ENCODE measurements around the gene ADGRF3. TPM values are rescaled to one million over a fixed set of nuclear protein-coding genes. Genes with fewer than 3 reads are reported as not detected.

The ADGRF3 gene
- total and polyA plus RNA-seq, 9 of the 15 experiments (the other 6 are each of a cell fraction or from before 2014, with no cell fraction given), result 0.04 to 0.54 (median 0.16) TPM; not detected in 2

DNA sequence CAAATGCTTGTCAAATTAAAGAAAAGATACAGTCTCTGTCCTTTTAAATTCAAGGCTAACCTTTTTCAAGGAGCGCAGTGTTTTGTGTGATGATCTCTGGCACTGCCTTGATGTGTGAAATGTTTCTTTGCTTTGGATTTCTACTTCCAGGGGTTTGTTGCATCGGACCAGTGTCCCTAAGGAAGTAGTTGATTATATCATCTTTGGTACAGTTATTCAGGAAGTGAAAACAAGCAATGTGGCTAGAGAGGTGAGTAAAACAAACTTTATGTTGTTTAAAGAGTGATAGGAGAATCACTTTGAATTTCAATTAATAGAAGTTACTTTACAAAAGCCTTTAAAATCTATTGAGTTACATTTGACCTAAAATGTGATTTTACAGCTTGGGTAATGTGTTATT, 73.1 kb downstream of the ADGRF3 start:
- H3K4me2 ChIP-seq (ENCODE audit: insufficient read depth, low read length), result no peak overlapping the region
- ATAC-seq (peak; percentile 57), DNase-seq (ENCODE audit: extremely low read depth in 1 of 4, low spot score in 3 of 4) (no peak), FAIRE-seq (no peak)
- no peak overlapping the region for H2AFZ ChIP-seq (ENCODE audit: low read depth, low read length)
- H4K20me1 ChIP-seq (replicated peaks; ENCODE audit: control insufficient read depth, insufficient read depth, low read length), result no peaks in the 10 kb centered on the region
- no peaks in the 10 kb centered on the region for H3K79me2 ChIP-seq (ENCODE audit: control insufficient read depth, insufficient read depth, low read length)
- H3K27ac ChIP-seq (ENCODE audit: extremely low read depth, low read depth, low read length), result no peak overlapping the region
- no TSS peak for BruUV-seq (replicated peaks)
- H3K9me1 ChIP-seq (ENCODE audit: control insufficient read depth, insufficient read depth, low read length), result no peaks in the 10 kb centered on the region
- WGBS (ENCODE audit: insufficient coverage, low coverage, missing lambda C conversion rate), result 55% methylated on average over 2 of the region's 2 CpGs
- no peaks in the 10 kb centered on the region for H3K27me3 ChIP-seq (ENCODE audit: control insufficient read depth in 2 of 2, insufficient read depth in 2 of 2, low read length in 2 of 2)
- ChIA-PET CTCF (ENCODE audit: low intra/inter-chr PET ratio) (no interaction called here), POLR2A (interaction anchor here (1.0 to 1.3 kb wide), 2 partner anchors 15 to 27 kb away, joined by 3 to 5 read pairs; no protein-coding TSS in a partner anchor)
- no peak overlapping the region for H3K4me3 ChIP-seq
- H3K9me3 ChIP-seq (replicated peaks; ENCODE audit: control insufficient read depth, insufficient read depth, low read depth, low read length), result no peaks in the 10 kb centered on the region
- H3K4me1 ChIP-seq (replicated peaks in 1 of 2; ENCODE audit: control insufficient read depth in 2 of 2, insufficient read depth in 2 of 2, low read length in 2 of 2), result peaks cover 0 to 11% of the 10 kb centered on the region in 2 experiments; a peak in 1 of 5 replicates
- in situ Hi-C loops (cut with MboI), result no loop called here
- intact Hi-C loops (cut with micrococcal nuclease), result no loop called here
- H3K9ac ChIP-seq (ENCODE audit: insufficient read depth in 1 of 2, low read depth in 2 of 2, low read length in 2 of 2), result no peak overlapping the region
- H3K36me3 ChIP-seq (ENCODE audit: control insufficient read depth, insufficient read depth, low read length), result peaks cover 46% of the 10 kb centered on the region
- TF ChIP-seq ARID1B (IDR thresholded peaks at IDR 0.05) (no peak), TSC22D4 (tag; IDR thresholded peaks at IDR 0.05) (no peak), ATF3 (IDR thresholded peaks at IDR 0.05) (peak; percentile 39; the same call in 1 of the 2 replicates), ATF3 (CRISPR knock-in tag; conservative IDR thresholded peaks at IDR 0.05) (no peak), ZNF583 (CRISPR knock-in tag; IDR thresholded peaks at IDR 0.05) (no peak), XRCC3 (IDR thresholded peaks at IDR 0.05) (no peak), ETV1 (tag; conservative IDR thresholded peaks at IDR 0.05; ENCODE audit: low read depth) (peak; percentile 70), OTX1 (CRISPR knock-in tag; IDR thresholded peaks at IDR 0.05) (no peak), ZNF24 (IDR thresholded peaks at IDR 0.05) (peak; percentile 62; the same call in 1 of the 2 replicates), ZBTB40 (IDR thresholded peaks at IDR 0.05) (peak; percentile 94), ZBTB40 (CRISPR knock-in tag; IDR thresholded peaks at IDR 0.05) (no peak), TFE3 (CRISPR knock-in tag; IDR thresholded peaks at IDR 0.05) (no peak), ZNF589 (CRISPR knock-in tag; IDR thresholded peaks at IDR 0.05; ENCODE audit: low read depth) (0 out of 2 replicates have a peak, but pooled peaks have one; percentile 20)
